Fibroblast of gingiva (primary cell): ENCODE data around the gene LARP4B.
A peak's percentile ranks its signal among the peaks of the same experiment; 100 is the strongest.

Experiments used
- DNase-seq: peaks from one replicate; pipeline ENCODE4 v3.0.0-alpha.2; 2011; ENCODE audit warnings: low read depth

The LARP4B gene

DNA sequence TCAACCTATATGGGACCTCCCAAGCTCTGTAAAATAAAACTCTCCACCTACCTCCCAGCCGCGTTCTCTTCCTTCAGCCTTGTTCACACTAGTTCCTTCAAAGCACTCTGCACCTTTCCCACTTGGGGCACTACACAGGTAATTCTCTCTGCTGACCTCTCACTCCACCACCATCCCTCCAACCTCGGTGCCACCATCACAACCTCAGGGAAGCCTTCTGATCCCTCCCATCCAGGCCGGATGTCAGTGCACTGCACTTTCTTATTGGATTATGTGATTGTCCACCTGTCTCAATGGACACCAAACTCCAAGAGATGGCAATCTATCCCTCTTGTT, 7.0 kb downstream of the LARP4B start:
- no peak for DNase-seq

- no peak for DNase-seq
Measured at GRCh38 chr10:923844-924523, 7.5 kb downstream of the LARP4B start.

GRCh38 chr10:921471-922414, 9.8 kb downstream of the LARP4B start:
- DNase-seq: peak; percentile 34

DNA sequence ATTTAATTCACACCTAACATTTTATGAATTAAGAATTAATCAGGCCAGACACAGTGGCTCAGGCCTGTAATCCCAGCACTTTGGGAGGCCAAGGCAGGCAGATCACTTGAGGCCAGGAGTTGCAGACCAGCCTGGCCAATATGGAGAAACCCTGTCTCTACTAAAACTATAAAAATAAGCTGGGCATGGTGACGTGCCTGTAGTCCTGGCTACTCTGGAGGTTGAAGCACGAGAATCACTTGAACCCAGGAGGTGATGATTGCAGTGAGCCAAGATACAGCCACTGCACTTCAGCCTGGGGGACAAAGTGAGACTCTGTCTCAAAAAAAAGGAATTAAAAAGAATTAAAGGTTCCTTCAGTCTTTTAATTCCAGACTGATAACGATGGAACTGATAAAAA, 11.1 kb downstream of the LARP4B start:
- DNase-seq: no peak

GRCh38 chr10:919481-919880, 12.0 kb downstream of the LARP4B start:
- no peak for DNase-seq

DNA sequence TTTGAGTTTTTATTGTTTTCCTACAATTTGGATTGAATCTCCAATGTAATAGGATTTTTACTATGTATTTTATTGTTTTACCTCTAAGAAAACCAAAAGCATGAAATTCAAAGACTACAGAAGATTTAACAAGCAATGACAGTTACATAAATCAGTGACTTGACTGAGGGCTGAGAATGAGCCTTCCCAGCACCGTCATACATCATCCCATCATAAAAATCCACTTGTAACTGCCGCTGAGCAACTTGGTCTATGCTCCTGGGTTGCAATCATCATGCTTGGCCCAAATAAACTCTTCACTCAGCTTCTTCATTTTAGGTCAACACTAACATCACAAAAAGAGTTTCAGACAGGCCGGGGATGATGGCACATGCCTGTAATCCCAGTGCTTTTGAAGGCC, 13.5 kb downstream of the LARP4B start:
- no peak for DNase-seq

DNA sequence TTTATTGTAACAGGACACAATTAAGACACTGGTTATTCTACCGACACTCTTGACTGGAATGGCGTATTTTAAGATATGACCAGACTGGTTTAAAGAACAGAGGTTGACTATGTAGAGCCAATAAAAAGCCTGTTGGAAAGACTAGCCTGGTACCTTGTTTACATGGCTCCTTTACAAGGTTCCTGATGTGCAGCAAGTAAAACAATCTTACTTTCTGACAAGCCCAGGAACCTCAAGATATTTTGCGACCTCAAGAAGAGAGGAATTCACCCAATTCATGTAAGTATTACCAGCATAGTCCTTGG, 14.1 kb downstream of the LARP4B start:
- DNase-seq: no peak

DNA sequence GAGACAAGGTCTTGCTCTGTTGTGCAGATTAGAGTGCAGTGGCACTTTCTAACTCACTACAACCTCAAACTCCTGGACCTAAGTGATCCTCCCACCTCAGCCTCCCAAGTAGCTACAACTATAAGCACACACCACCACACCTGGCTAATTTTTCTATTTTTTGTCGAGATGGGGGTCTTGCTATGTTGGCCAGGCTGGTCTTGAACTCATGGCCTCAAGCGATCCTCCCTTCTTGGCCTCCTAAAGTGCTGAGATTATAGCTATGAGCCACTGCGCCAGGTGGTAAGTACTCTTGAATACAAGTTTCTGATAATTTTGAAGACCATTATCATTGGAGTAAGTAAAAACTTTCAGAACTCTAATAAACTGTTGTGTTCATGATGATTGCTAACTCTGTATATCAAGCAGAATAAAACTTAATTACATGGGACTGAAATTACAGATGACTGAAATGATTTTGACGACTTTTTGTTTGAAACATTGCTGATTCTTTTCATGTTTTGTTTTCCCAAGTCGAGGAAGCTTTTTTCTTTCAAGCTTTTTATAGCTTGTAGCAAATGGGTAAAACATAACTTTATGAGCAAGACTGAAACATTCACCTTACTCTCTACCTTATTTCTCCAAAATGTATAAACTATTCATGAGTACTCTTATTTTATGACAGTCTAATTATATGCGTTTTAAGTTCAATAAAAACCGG, 14.6 kb downstream of the LARP4B start:
- no peak for DNase-seq

- peak; percentile 30 for DNase-seq
Measured at GRCh38 chr10:909831-910230, 21.7 kb downstream of the LARP4B start.

DNA sequence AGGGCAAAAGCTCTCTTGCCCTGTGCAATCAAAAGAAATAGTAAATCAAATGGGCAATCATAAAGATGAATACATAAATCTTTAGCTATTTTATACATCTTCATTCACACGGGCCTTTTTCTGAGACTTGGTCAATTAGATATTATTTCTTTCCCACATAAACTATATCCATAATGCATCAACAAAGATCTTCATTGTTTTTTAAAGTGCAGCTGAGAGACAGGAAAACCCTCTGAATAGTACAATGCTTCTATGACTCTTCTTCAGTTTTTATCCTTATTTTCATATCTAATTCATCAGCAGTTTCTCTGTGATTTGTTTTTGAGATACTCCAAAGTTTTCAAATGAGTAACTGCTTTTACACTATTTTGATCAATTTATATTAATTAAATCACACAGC, 25.5 kb downstream of the LARP4B start:
- DNase-seq: no peak

DNA sequence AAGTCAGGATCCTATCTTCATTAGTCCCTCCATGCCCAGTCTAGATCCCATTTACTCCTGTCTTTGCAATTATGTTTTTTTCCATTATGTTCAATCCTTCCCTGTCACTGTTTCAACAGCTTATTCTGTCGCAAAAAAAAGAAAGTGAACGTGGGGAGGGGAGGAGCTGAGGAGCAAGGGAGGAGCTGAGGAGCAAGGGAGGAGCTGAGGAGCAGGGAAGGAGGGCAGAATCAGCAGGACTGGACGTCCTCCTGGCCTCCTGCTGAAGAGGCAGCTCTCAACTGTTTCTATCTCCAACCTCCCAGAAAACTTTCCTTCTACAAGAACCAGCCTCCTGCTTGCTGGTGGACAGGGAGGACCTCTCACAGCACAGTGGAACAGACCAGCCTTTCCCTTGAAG, 26.0 kb downstream of the LARP4B start:
- DNase-seq: peak; percentile 27

DNA sequence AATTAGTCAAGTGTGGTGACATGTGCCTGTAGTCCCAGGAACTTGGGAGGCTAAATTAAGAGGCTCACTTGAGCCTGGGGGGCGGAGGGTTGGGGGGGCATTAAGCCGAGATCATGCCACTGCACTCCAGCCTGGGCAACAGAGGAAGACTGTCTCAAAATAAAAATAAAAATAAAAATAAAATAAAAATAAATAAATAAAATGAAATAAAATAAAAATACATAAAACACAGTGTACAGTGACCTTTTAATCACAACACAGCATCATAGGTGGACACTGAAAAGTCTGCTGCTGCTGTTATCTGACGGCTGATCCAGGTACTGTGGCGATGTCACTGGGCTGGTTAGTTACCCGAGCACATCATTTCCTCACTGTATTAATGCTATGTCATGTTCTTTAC, 27.1 kb downstream of the LARP4B start:
- DNase-seq: no peak

GRCh38 chr10:898141-898540, 33.4 kb downstream of the LARP4B start:
- no peak for DNase-seq

GRCh38 chr10:896982-897381, 34.5 kb downstream of the LARP4B start:
- no peak for DNase-seq

- DNase-seq: no peak
Measured at GRCh38 chr10:895324-895723, 36.2 kb downstream of the LARP4B start.

GRCh38 chr10:878895-879294, 52.6 kb downstream of the LARP4B start:
- peak; percentile 42 for DNase-seq

- DNase-seq: peak; percentile 88
Measured at GRCh38 chr10:878333-878759, 53.2 kb downstream of the LARP4B start.

DNA sequence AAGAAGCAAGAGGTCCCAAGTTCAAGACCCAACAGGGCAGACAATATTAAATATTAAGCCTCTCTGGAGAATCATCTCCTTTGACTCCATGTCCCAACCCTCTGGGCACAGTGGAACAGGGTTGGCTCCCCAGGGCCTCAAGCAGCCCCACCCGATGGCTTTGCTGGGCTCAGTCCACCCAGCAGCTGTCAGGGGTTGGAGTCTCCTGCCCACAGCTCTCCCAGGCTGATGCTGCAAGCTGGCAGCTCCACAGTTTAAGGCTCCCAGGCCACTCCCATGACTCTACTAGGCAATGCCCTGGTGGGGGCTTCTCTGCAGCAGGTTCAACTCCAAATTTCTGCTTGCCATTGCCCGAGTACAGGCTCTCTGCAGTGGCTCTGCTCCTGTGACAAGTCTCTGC, 55.1 kb downstream of the LARP4B start:
- peak; percentile 3 for DNase-seq

GRCh38 chr10:873020-873419, 58.5 kb downstream of the LARP4B start:
- DNase-seq: no peak

DNA sequence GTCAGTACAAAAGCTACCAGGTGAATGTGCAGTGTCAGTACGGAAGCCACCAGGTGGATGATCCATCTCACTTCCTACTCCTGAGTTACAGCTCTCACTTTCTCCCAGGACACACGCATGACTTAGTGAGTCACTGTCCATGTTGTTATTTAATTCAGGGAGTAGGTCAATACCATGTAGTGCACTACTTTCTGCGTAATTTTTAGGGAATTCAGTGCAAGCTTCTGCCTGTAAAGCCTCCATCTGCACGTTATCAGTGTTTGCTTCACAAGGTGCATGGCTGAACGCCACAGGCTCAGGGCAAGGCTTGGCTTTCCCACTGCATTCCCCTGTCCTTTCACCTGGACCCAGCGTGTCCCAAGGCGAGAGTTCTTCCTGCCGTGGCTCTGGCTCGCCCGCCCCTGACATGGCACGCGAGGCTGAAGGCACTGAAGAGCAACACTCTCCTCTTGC, 59.5 kb downstream of the LARP4B start:
- no peak for DNase-seq

- no peak for DNase-seq
Measured at GRCh38 chr10:870564-871166, 60.8 kb downstream of the LARP4B start.

DNA sequence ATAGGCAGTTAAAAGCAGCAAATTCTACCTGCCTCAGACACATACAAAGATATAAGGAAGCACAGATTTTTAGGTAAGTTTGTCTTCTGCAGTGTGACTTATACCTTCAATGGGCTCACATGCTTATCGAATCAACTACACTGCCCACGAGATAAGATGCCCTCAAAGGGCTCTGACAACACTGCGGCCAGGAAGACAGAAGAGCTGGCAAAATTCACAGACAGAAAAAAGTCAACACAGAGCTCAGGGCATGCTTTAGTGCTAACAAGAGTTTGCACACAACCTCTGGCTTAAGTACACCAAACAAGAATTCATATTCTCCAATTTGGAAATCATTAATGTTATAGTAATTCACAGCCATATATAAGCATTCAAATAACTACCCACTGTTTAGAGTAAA, 62.3 kb downstream of the LARP4B start:
- DNase-seq: no peak

GRCh38 chr10:867807-868206, 63.7 kb downstream of the LARP4B start:
- DNase-seq: no peak
